Keratinocyte (primary cell): ENCODE measurements around the gene SND1. TPM values are rescaled to one million over a fixed set of nuclear protein-coding genes. Genes with fewer than 3 reads are reported as not detected.

Experiments
- DNase-seq: peaks from one replicate; pipeline ENCODE4 v3.0.0-alpha.2; 2011; ENCODE audit warnings: low read depth, missing footprints, low spot score
- FAIRE-seq: peaks from 2 replicates; lab custom pipeline; 2011; peaks lifted over from hg19 to GRCh38; lab: Jason Lieb, UNC
- H2AFZ ChIP-seq: 2 replicates; pipeline ENCODE4 v1.6.0; 2012; ENCODE audit warnings: low read length, control low read depth, inconsistent platforms; ENCODE audit not compliant: control insufficient read depth
- H3K27ac ChIP-seq: 2 replicates; pipeline ENCODE4 v1.5.1; 2011; ENCODE audit warnings: low read length; ENCODE audit not compliant: control insufficient read depth, insufficient read depth
- H3K27me3 ChIP-seq: 3 replicates; pipeline ENCODE4 v1.6.0; 2011; ENCODE audit warnings: low read length; ENCODE audit not compliant: control insufficient read depth, insufficient read depth; ENCODE audit errors: extremely low read depth
- H3K36me3 ChIP-seq, 2 experiments: 2 replicates in 1 of 2; 3 replicates in 1 of 2; pipeline ENCODE4 v1.5.1; 2011; ENCODE audit warnings: low read length in 2 of 2, mild to moderate bottlenecking in 1 of 2; ENCODE audit not compliant: control insufficient read depth in 2 of 2, insufficient read depth in 2 of 2; ENCODE audit errors: extremely low read depth in 1 of 2
- H3K4me1 ChIP-seq: 3 replicates; pipeline ENCODE4 v1.5.1; 2011; ENCODE audit warnings: low read length; ENCODE audit not compliant: control insufficient read depth, insufficient read depth; ENCODE audit errors: extremely low read depth
- H3K4me2 ChIP-seq: 3 replicates; pipeline ENCODE4 v1.6.0; 2011; ENCODE audit warnings: low read depth, low read length; ENCODE audit not compliant: control insufficient read depth, insufficient read depth; ENCODE audit errors: extremely low read depth
- H3K4me3 ChIP-seq, 3 experiments: fragments of 200-600 bp in 1 of 3; sonication (generic) in 1 of 3; 2 replicates in 2 of 3; 3 replicates in 1 of 3; pipeline ENCODE4 v1.5.1; 2011 to 2016; ENCODE audit warnings: low read length in 3 of 3, mild to moderate bottlenecking in 3 of 3, control low read depth in 2 of 3, inconsistent platforms in 1 of 3, low read depth in 1 of 3, mixed read lengths in 1 of 3, mixed run types in 1 of 3, moderate library complexity in 1 of 3; ENCODE audit not compliant: control insufficient read depth in 2 of 3, insufficient read depth in 2 of 3; ENCODE audit errors: extremely low read depth in 1 of 3
- H3K79me2 ChIP-seq: 2 replicates; pipeline ENCODE4 v1.6.0; 2012; ENCODE audit warnings: low read length; ENCODE audit not compliant: control insufficient read depth, insufficient read depth
- H3K9ac ChIP-seq: 3 replicates; pipeline ENCODE4 v1.6.0; 2011; ENCODE audit warnings: low read length; ENCODE audit not compliant: control insufficient read depth, insufficient read depth; ENCODE audit errors: extremely low read depth
- H3K9me1 ChIP-seq: 3 replicates; pipeline ENCODE4 v1.6.0; 2011; ENCODE audit warnings: low read length; ENCODE audit not compliant: control insufficient read depth, insufficient read depth; ENCODE audit errors: extremely low read depth
- H3K9me3 ChIP-seq: 2 replicates; pipeline ENCODE4 v1.5.1; 2012; ENCODE audit warnings: low read depth, low read length; ENCODE audit not compliant: control insufficient read depth
- H4K20me1 ChIP-seq: 3 replicates; pipeline ENCODE4 v1.6.0; 2011; ENCODE audit warnings: low read length; ENCODE audit not compliant: control insufficient read depth, insufficient read depth; ENCODE audit errors: extremely low read depth
- CTCF ChIP-seq, 3 experiments: IDR thresholded peaks in 1 of 3; conservative IDR thresholded peaks in 1 of 3; optimal IDR thresholded peaks in 1 of 3; 2 replicates in 2 of 3; 3 replicates in 1 of 3; pipeline versions ENCODE3 to v1.5.1; 2011; ENCODE audit warnings: low read length in 3 of 3, mild to moderate bottlenecking in 3 of 3, moderate library complexity in 2 of 3, control low read depth in 1 of 3, inconsistent platforms in 1 of 3; ENCODE audit not compliant: insufficient read depth in 2 of 3; ENCODE audit errors: extremely low read depth in 1 of 3
- EZH2 ChIP-seq: IDR thresholded peaks from one replicate; pipeline ENCODE4 v1.6.1; 2012; ENCODE audit warnings: inconsistent platforms, mild to moderate bottlenecking, low read length, moderate library complexity
- dilution Hi-C: fragments of 300-500 bp; cut with MboI; formaldehyde crosslinking; loops from one replicate; pipeline ENCODE4 v1.7.0; 2020; ENCODE audit warnings: low sequenced_read_pairs; ENCODE audit not compliant: extremely low pct_ligation_motif_present
- polyA plus RNA-seq, 5 experiments: library from polyadenylated mRNA; depleted of rRNA in 3 of 5; stranded (reverse) in 3 of 5; stranded (forward) in 1 of 5; unstranded in 1 of 5; fragments of >200 nt; gene quantifications; 1 replicate in 1 of 5; 2 replicates in 3 of 5; 3 replicates in 1 of 5; pipeline versions ENCODE4 v1.2.1 to v1.2.3, GENCODE V29; 2011 to 2012; ENCODE audit warnings: missing spikeins in 2 of 5, low read depth in 1 of 5, low replicate concordance in 1 of 5

Gene SND1
- polyA plus RNA-seq, 1 donor (not counting 4 experiments of a cell fraction or from before 2014, with no cell fraction given): 140 TPM

GRCh38 chr7:128100949-128101713 lies 449.1 kb downstream of the SND1 start:
- Histone ChIP-seq H3K9me3 (no peaks in the 10 kb centered on the region), H3K9me1 (no peaks in the 10 kb centered on the region), H3K4me2 (no peak overlapping the region), H3K79me2 (no peaks in the 10 kb centered on the region), H3K4me1 (peaks cover 2% of the 10 kb centered on the region), H3K36me3 (no peaks in the 10 kb centered on the region), H3K27ac (no peak overlapping the region), H3K9ac (no peak overlapping the region), H3K4me3 (no peak overlapping the region), H2AFZ (no peak overlapping the region), H4K20me1 (no peaks in the 10 kb centered on the region), H3K27me3 (peaks cover 24% of the 10 kb centered on the region)
- FAIRE-seq: no peak
- TF ChIP-seq CTCF (optimal IDR thresholded peaks at IDR 0.05 in 1 of 3, IDR thresholded peaks at IDR 0.05 in 1 of 3, conservative IDR thresholded peaks at IDR 0.05 in 1 of 3; ENCODE audit: extremely low read depth in 1 of 3, insufficient read depth in 2 of 3, low read length in 3 of 3) (no peak), EZH2 (no peak)
- no peak for DNase-seq
- dilution Hi-C loops: no loop called here

- no peaks in the 10 kb centered on the region for H3K9me1 ChIP-seq
- no peak overlapping the region for H3K4me3 ChIP-seq
- H3K4me2 ChIP-seq: no peak overlapping the region
- peaks cover 2% of the 10 kb centered on the region for H3K4me1 ChIP-seq
- H3K27me3 ChIP-seq: peaks cover 28% of the 10 kb centered on the region
- FAIRE-seq: no peak
- no peaks in the 10 kb centered on the region for H4K20me1 ChIP-seq
- no peaks in the 10 kb centered on the region for H3K36me3 ChIP-seq
- H2AFZ ChIP-seq: no peak overlapping the region
- TF ChIP-seq CTCF (optimal IDR thresholded peaks at IDR 0.05 in 1 of 3, IDR thresholded peaks at IDR 0.05 in 1 of 3, conservative IDR thresholded peaks at IDR 0.05 in 1 of 3; ENCODE audit: extremely low read depth in 1 of 3, insufficient read depth in 2 of 3, low read length in 3 of 3) (no peak), EZH2 (no peak)
- H3K27ac ChIP-seq: no peak overlapping the region
- no peak for DNase-seq
- no peaks in the 10 kb centered on the region for H3K9me3 ChIP-seq
- no peaks in the 10 kb centered on the region for H3K79me2 ChIP-seq
- dilution Hi-C loops: no loop called here
- no peak overlapping the region for H3K9ac ChIP-seq
Measured at GRCh38 chr7:128102490-128103291, 450.7 kb downstream of the SND1 start.
